Activated CD4-positive, alpha-beta T cell treated with anti-CD3 and anti-CD28 coated beads, Interleukin-10, Interleukin-2, amounts not matched to agents 100 ng/mL and 50 ng/mL, durations not matched to agents 16 hours and 8 hours (primary cell): ENCODE data around the gene ATP2A3.

ENCODE experiments used
- DNase-seq: peaks from one replicate; pipeline ENCODE4 v3.0.0-alpha.2; 2020

ATP2A3 gene

DNA sequence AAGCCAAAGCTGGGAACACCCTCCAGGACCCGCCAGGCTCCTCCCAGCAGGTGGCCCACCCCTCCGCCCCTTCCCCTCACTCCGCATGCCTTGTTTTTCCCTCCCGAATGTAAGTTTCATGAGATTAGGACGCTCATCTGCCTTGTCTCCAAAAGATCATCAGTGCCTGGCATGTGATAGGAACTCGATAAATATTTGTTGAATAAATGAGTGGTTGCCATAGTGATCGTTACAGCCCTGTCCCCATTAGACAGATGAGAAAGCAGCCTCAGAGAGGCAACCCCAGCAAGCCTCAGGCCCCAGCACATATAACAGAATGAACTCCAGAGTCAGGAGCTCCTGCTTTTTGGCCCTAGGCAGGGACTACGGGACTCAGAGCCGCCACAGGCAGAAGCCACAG, 76.4 kb downstream of the ATP2A3 start:
- DNase-seq = no peak

DNA sequence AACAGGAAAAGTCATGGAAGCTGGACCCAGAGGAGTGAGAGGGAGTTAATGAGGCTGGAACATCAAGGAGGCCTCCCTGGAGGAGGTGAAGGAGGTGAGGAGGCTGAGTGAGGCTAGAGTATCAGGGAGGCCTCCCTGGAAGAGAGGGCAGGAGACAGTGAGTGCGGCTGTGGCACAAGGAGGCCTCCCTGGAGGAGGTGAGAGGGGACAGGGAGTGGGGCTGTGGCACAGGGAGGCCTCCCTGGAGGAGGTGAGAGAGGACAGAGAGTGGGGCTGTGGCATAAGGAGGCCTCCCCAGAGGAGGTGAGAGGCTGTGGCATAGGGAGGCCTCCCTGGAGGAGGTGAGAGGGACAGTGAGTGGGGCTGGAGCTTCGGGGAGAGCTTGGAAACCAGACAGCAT, 76.8 kb downstream of the ATP2A3 start:
- no peak for DNase-seq

DNA sequence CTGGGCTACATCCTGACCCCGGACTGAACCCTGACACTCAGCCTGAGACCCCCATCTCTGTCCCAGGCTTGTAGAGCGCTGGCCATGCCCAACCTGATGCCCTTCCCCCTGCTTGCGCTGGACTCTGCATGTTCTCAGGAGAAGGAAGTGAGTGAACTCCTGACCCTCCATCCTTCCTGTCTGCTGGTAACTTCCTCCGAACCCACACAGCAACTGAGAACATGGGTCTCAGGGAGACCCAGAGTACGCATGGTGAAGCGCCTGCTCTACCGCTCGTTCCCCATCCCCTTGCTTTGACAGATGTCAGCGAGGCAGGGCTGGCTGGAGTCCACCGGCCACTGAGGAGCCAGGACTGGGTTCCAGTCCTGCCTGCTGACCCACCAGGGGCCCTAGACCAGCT, 77.5 kb downstream of the ATP2A3 start:
- DNase-seq = peak; percentile 24

DNA sequence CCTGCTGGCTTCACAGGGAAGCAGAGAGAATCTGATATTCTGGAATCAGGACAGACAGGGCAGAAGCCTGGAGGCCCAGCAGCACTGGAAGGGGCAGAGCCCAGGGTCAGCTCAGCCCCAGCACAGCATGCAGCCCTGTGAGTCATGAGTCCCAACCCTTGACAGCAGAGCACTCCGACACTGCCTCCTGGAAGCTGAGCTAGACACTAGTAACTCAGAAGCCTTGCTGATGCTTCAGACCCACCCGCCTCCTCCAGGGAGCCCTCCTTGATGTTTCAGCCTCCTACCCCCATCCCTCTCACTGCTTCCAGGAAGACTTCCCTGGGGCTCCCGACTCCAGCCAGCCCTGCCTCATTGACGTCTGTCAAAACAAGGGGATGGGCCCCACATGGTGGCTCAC, 78.3 kb downstream of the ATP2A3 start:
- no peak for DNase-seq

DNA sequence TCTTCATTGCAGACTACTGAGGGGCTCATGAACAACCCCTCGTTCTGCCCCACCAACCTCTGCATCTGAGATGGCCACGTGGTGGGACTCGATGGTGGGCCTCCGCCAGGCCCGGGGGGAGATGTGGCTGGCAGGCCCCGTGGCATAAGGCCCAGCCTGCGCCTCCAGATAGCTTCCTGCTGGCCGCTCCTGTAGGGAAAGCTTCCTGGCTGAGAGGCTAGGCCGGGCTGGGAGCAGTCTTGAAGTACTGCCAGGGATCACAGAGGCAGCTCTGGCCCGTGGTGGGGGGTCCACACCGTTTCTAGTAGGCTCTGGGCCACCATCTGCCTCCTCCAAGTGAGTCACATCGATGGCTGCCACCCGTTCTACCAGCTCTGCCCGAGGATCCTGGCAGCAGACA, 79.0 kb downstream of the ATP2A3 start:
- no peak for DNase-seq

DNA sequence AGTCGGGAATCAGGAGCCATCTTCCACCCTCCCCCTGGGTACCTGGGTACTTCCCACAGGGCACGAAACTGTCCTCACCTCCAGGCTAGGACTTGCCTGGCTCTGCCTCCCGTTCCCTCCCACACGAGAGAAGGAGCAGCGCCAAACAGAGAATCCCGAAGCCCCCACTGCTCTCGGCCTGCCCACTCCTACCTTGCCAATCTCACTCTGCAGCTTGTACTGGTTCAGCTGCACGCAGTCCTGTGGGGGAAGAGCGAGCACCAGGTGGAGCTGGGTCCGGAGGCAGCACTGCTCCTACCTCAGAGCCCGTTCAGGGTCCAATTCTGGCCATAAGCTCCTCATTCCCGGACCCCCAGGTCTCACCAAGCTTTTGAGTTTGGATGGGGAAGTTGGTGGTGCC, 80.0 kb downstream of the ATP2A3 start:
- DNase-seq = no peak

DNA sequence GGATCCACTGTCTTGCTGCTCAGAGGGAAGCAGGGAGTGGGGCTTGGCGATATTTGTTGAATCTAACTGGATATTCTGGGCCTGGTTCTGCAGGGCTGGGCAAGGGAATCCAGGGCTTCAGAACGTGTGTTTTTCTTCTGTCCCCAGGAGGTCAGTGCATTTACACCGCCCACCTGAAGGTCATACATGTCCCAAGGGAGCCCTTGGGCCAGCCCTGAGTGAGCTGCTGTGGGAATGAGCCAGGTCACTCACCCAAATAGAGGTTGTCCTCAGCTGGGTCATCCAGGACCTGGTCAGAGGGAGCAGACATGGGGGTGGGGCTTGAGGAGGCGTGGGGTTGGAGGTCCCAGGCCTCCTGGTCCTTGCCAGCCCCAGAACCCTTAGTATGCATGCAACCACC, 82.0 kb downstream of the ATP2A3 start:
- no peak for DNase-seq

DNA sequence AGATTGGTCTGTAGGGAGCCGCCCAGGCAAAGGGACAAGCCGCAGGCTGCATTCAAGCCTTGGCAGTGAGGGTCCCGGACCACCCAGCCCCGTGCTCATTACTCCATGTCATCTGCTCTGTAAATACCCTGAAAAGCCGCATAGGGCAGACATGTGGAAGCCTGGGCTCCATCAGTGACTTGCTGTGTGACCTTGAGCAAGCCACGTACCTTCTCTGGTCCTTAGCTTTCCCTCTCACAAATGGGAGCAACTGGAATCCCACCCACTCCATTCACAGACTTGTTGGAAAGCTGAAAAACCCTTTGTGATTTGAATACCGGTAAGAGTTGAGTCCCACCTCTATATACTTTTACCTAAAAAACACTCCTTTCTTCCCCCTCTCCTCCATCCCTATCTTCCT, 83.3 kb downstream of the ATP2A3 start:
- no peak for DNase-seq

DNA sequence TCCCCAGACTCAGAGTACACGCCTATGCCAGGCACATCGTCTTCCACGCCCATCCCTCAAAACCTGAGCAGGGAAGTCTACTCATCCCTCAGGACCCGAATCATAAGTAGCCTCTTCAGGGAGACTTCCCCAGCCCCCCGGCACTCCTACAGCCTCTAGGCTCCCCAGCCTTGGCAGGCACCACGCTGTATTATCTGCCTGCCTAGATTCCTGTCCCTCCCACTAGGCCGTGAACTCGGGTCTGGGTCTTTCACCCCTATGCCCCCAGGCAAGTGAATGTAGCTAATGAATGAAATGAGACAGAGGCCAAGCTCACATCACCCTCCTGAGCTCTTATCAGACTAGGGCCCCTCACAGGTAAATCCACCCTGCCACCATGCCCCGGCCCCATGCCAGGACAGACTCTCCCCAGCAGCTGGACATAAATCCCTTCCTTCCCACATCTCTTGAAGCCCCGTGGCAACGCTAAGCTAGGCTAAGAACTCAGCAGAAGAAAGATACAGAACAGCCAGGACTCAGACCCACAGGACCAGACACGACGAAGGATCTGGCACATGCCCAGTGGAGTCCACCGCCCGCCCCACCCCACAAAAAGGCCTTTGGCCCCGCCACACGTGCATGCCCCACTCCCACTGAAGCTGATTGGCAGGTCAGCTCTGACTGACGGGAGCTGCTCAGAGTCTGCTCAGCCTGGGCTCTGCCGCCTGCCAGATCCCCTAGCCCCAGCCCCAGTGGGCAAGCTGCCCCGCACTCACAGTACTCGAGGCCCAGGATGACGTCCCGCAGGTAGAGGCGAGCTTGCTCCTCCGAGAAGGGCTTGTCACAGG, 84.4 kb downstream of the ATP2A3 start:
- no peak for DNase-seq

DNA sequence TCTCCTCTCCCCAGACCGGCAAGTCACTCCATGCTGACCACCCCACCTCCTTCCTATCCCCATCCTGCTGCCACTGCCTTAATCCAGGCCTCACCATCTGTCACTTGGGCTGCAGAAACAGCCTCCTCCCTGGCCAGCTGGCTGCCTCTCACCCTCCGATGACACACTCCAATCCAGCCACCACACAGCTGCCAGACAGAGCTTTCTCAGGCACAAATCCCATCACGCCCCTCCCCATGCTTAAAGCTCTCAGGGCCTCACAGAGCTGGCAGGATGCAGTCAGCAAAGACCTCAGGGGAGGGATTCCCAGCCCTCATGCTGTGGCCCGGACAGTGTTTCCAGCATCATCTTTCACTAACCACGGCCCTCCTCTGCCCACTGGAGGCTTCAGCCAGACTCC, 85.1 kb downstream of the ATP2A3 start:
- no peak for DNase-seq

DNA sequence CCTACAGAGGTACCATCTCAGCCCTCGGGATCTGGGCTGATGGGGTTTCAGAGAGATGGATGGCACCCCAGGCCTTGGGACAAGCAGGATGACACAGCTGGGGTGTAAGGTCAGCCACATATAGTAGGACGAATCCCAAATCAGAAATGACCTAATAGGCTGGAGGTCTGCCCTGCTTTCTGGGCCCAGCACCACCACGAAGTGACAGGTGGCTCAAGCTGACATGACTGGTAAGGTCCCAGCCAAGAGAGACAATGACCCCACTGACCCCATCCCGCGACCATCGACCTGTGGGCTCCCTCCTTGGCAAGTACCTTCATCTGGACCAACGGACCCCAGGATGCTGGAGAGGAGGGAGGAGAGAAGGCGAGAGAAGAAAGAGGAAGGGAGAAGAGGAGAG, 87.0 kb downstream of the ATP2A3 start:
- no peak for DNase-seq

DNA sequence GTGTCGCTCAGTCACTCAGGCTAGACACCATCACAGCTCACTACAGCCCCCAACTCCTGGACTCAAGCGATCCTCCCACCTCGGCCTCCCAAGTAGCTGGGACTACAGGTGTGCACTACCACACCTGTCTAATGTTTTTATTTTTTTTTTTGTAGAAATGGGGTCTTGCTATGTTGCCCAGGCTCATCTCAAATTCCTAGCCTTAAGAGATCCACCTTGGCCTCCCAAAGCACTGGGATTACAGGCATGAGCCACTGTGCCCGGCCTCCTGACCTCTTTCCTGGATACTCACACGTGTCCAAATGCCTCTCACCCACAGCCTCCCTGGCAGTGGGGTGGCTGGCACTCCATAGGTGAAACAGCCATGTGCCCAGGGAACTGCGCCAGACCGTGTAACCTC, 88.9 kb downstream of the ATP2A3 start:
- DNase-seq = no peak
